ENCODE data around the gene NOTCH1. TPM values are rescaled to one million over a fixed set of nuclear protein-coding genes. Genes with fewer than 3 reads are reported as not detected.

Gene NOTCH1
- total RNA-seq, 1 experiment from 2014 or later = 37.2 TPM

- no peak for DNase-seq (ENCODE audit: low spot score)
- TF ChIP-seq EZH2 (IDR thresholded peaks at IDR 0.05; ENCODE audit: borderline replicate concordance, low read depth, low read length, poor library complexity, severe bottlenecking) (no peak), CTCF (conservative IDR thresholded peaks at IDR 0.05; ENCODE audit: low read depth, low read length) (no peak)
- Histone ChIP-seq H3K9me3 (ENCODE audit: low read depth, low read length, poor library complexity, severe bottlenecking) (no peaks in the 10 kb centered on the region), H3K4me3 (ENCODE audit: low read depth, low read length, poor library complexity, severe bottlenecking) (no peak overlapping the region), H3K27ac (ENCODE audit: low read depth, low read length, poor library complexity, severe bottlenecking) (no peak overlapping the region), H3K4me1 (ENCODE audit: insufficient read depth, low read length, poor library complexity, severe bottlenecking) (no peaks in the 10 kb centered on the region), H3K27me3 (replicated peaks; ENCODE audit: insufficient read depth, low read depth, low read length, poor library complexity) (no peaks in the 10 kb centered on the region), H3K36me3 (ENCODE audit: insufficient read depth, low read length, poor library complexity, severe bottlenecking) (peaks cover 66% of the 10 kb centered on the region)
- intact Hi-C loops (cut with micrococcal nuclease; ENCODE audit: unreplicated experiment) = no loop called here
- CTCF ChIA-PET = no interaction called here
- BruUV-seq (replicated peaks) = no TSS peak
- POLR2A ChIA-PET (ENCODE audit: low non-redundant PET) = no interaction called here
These were observed 92.5 kb downstream of the NOTCH1 start for GRCh38 chr9:136453326-136453725.

GRCh38 chr9:136451221-136451877, 94.5 kb downstream of the NOTCH1 start:
- ChIA-PET POLR2A (ENCODE audit: low non-redundant PET) (no interaction called here), CTCF (no interaction called here)
- peaks cover 71% of the 10 kb centered on the region for H3K36me3 ChIP-seq (ENCODE audit: insufficient read depth, low read length, poor library complexity, severe bottlenecking)
- no peak overlapping the region for H3K27ac ChIP-seq (ENCODE audit: low read depth, low read length, poor library complexity, severe bottlenecking)
- BruUV-seq (replicated peaks) = no TSS peak
- H3K4me1 ChIP-seq (ENCODE audit: insufficient read depth, low read length, poor library complexity, severe bottlenecking) = no peaks in the 10 kb centered on the region
- TF ChIP-seq CTCF (conservative IDR thresholded peaks at IDR 0.05; ENCODE audit: low read depth, low read length) = no peak
- no peak for TF ChIP-seq EZH2 (IDR thresholded peaks at IDR 0.05; ENCODE audit: borderline replicate concordance, low read depth, low read length, poor library complexity, severe bottlenecking)
- DNase-seq (ENCODE audit: low spot score) = no peak
- H3K4me3 ChIP-seq (ENCODE audit: low read depth, low read length, poor library complexity, severe bottlenecking) = no peak overlapping the region
- intact Hi-C loops (cut with micrococcal nuclease; ENCODE audit: unreplicated experiment) = no loop called here
- no peaks in the 10 kb centered on the region for H3K9me3 ChIP-seq (ENCODE audit: low read depth, low read length, poor library complexity, severe bottlenecking)
- no peaks in the 10 kb centered on the region for H3K27me3 ChIP-seq (replicated peaks; ENCODE audit: insufficient read depth, low read depth, low read length, poor library complexity)

DNA sequence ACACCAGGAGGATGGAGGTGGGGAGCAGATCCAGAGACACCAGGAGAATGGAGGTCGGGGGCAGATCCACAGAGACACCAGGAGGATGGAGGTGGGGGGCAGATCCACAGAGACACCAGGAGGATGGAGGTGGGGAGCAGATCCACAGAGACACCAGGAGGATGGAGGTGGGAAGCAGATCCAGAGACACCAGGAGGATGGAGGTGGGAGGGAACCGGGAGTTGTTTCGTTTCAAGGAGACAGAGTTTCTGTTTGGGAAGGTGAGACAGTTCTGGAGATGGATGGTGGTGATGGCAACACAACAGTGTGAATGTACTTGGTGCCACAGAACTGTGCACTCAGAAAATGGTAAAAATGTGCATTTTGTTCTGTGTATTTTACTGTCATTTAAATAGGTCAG, 97.2 kb downstream of the NOTCH1 start:
- no peaks in the 10 kb centered on the region for H3K4me1 ChIP-seq (ENCODE audit: insufficient read depth, low read length, poor library complexity, severe bottlenecking)
- peaks cover 68% of the 10 kb centered on the region for H3K36me3 ChIP-seq (ENCODE audit: insufficient read depth, low read length, poor library complexity, severe bottlenecking)
- no peak overlapping the region for H3K27ac ChIP-seq (ENCODE audit: low read depth, low read length, poor library complexity, severe bottlenecking)
- ChIA-PET POLR2A (ENCODE audit: low non-redundant PET) (no interaction called here), CTCF (no interaction called here)
- TF ChIP-seq CTCF (conservative IDR thresholded peaks at IDR 0.05; ENCODE audit: low read depth, low read length) (no peak), EZH2 (IDR thresholded peaks at IDR 0.05; ENCODE audit: borderline replicate concordance, low read depth, low read length, poor library complexity, severe bottlenecking) (no peak)
- no peaks in the 10 kb centered on the region for H3K27me3 ChIP-seq (replicated peaks; ENCODE audit: insufficient read depth, low read depth, low read length, poor library complexity)
- H3K4me3 ChIP-seq (ENCODE audit: low read depth, low read length, poor library complexity, severe bottlenecking) = no peak overlapping the region
- no peak for DNase-seq (ENCODE audit: low spot score)
- intact Hi-C loops (cut with micrococcal nuclease; ENCODE audit: unreplicated experiment) = no loop called here
- no TSS peak for BruUV-seq (replicated peaks)
- H3K9me3 ChIP-seq (ENCODE audit: low read depth, low read length, poor library complexity, severe bottlenecking) = no peaks in the 10 kb centered on the region

Measured in A673 (cell line).